ENCODE results near the gene TRIP4. TPM values are rescaled to one million over a fixed set of nuclear protein-coding genes. Genes with fewer than 3 reads are reported as not detected.

The TRIP4 gene
- total and polyA plus RNA-seq, 4 donors = 6.3 to 10.7 (median 7.6) TPM

- no peak overlapping the region for H3K4me3 ChIP-seq (ENCODE audit: low read depth in 1 of 3, low read length in 3 of 3)
- no peaks in the 10 kb centered on the region for H3K27me3 ChIP-seq (ENCODE audit: control insufficient read depth in 4 of 4, insufficient read depth in 4 of 4, low read length in 3 of 4)
- 83% methylated on average over 3 of the region's 3 CpGs for WGBS
- peaks cover 0 to 2% (median 0%) of the 10 kb centered on the region in 4 donors for H3K36me3 ChIP-seq (ENCODE audit: control insufficient read depth in 4 of 4, insufficient read depth in 3 of 4, low read depth in 1 of 4, low read length in 3 of 4)
- no peak for TF ChIP-seq REST (IDR thresholded peaks at IDR 0.05)
- TF ChIP-seq RXRA (IDR thresholded peaks at IDR 0.05) = no peak
- no peak for TF ChIP-seq JUND (IDR thresholded peaks at IDR 0.05)
- TF ChIP-seq TAF1 (conservative IDR thresholded peaks at IDR 0.05) = no peak
- TF ChIP-seq SP1 (IDR thresholded peaks at IDR 0.05) = no peak
- TF ChIP-seq MAX (IDR thresholded peaks at IDR 0.05) = no peak
- no peak for TF ChIP-seq FOXA1 (IDR thresholded peaks at IDR 0.05)
- TF ChIP-seq EGR1 (IDR thresholded peaks at IDR 0.05; ENCODE audit: low read depth in 2 of 2) = no peak
- TF ChIP-seq GABPA (IDR thresholded peaks at IDR 0.05 in 1 of 2, conservative IDR thresholded peaks at IDR 0.05 in 1 of 2) = no peak
- TF ChIP-seq HNF4G (IDR thresholded peaks at IDR 0.05) = no peak
- TF ChIP-seq NR2F2 (IDR thresholded peaks at IDR 0.05) = no peak
- TF ChIP-seq RAD21 (IDR thresholded peaks at IDR 0.05) = no peak
- no peak for TF ChIP-seq FOXA2 (IDR thresholded peaks at IDR 0.05)
- DNase-seq (ENCODE audit: low spot score) = no peak
- H3K9me3 ChIP-seq (ENCODE audit: control insufficient read depth in 4 of 4, low read length in 3 of 4) = no peaks in the 10 kb centered on the region
- H3K27ac ChIP-seq (ENCODE audit: low read depth in 1 of 2, low read length in 2 of 2) = no peak overlapping the region
- H3K9ac ChIP-seq (ENCODE audit: low read depth in 1 of 2, low read length in 2 of 2) = no peak overlapping the region
- peaks cover 7 to 48% (median 39%) of the 10 kb centered on the region in 4 donors for H3K4me1 ChIP-seq (ENCODE audit: control insufficient read depth in 4 of 4, insufficient read depth in 4 of 4, low read length in 3 of 4)
These were observed 71.6 kb downstream of the TRIP4 start for GRCh38 chr15:64459066-64459781.

GRCh38 chr15:64460206-64460723 is 72.6 kb downstream of the TRIP4 start, which contains the start of gene ZNF609:
Gene ZNF609 (plus strand): TSS chr15:64460578. CDS start chr15:64499420, 38,842 bp downstream.
- 3% methylated on average over 45 of the region's 45 CpGs for WGBS
- Histone ChIP-seq H3K27ac (ENCODE audit: low read depth in 1 of 2, low read length in 2 of 2) (peak within 1 kb of the TSS; percentile 70 to 83), H3K9ac (ENCODE audit: low read depth in 1 of 2, low read length in 2 of 2) (peak within 1 kb of the TSS in 1 of 2 donors; percentile 78), H3K27me3 (ENCODE audit: control insufficient read depth in 4 of 4, insufficient read depth in 4 of 4, low read length in 3 of 4) (no peaks in the 10 kb centered on the region), H3K4me1 (ENCODE audit: control insufficient read depth in 4 of 4, insufficient read depth in 4 of 4, low read length in 3 of 4) (peaks cover 7 to 53% (median 35%) of the 10 kb centered on the region in 4 donors), H3K36me3 (ENCODE audit: control insufficient read depth in 4 of 4, insufficient read depth in 3 of 4, low read depth in 1 of 4, low read length in 3 of 4) (no peaks in the 10 kb centered on the region), H3K9me3 (ENCODE audit: control insufficient read depth in 4 of 4, low read length in 3 of 4) (no peaks in the 10 kb centered on the region), H3K4me3 (ENCODE audit: low read depth in 1 of 3, low read length in 3 of 3) (peak within 1 kb of the TSS; percentile 79 to 97 (median 90))
- peak; percentile 98 for DNase-seq (ENCODE audit: low spot score)
- TF ChIP-seq RAD21 (IDR thresholded peaks at IDR 0.05) (peak; percentile 24 to 46), RXRA (IDR thresholded peaks at IDR 0.05) (peak; percentile 13 to 49), YY1 (IDR thresholded peaks at IDR 0.05) (peak; percentile 79), HNF4A (conservative IDR thresholded peaks at IDR 0.05) (peak in 1 of 2 donors; percentile 11), FOXA2 (IDR thresholded peaks at IDR 0.05) (no peak), SP1 (IDR thresholded peaks at IDR 0.05) (peak; percentile 47), FOXA1 (IDR thresholded peaks at IDR 0.05) (no peak), GABPA (IDR thresholded peaks at IDR 0.05 in 1 of 2, conservative IDR thresholded peaks at IDR 0.05 in 1 of 2) (peak in 1 of 2 donors; percentile 42)
